A673 (cell line): ENCODE results near the gene ITGA11. TPM values are rescaled to one million over a fixed set of nuclear protein-coding genes. Genes with fewer than 3 reads are reported as not detected.

Experiments
- BruUV-seq: library from RNA; stranded (reverse); fragments of 400-500 nt; replicated peaks from 2 replicates; lab custom pipeline; 2021; lab: Mats Ljungman, UMichigan
- CTCF ChIA-PET: fragments of 300-600 bp; sonication (Branson Sonifier 250); formaldehyde crosslinking; loops from one replicate; lab custom pipeline; 2022; ENCODE audit warnings: antibody characterized with exemption; lab: Charles Lee
- POLR2A ChIA-PET: fragments of 300-600 bp; sonication (Branson Sonifier 250); formaldehyde crosslinking; loops from one replicate; lab custom pipeline; 2022; ENCODE audit warnings: antibody characterized with exemption; ENCODE audit not compliant: low non-redundant PET; lab: Charles Lee
- DNase-seq: peaks from one replicate; pipeline ENCODE4 v3.0.0-alpha.2; 2015; ENCODE audit warnings: low spot score
- H3K27ac ChIP-seq: fragments of 200-600 bp; sonication (generic); 2 replicates; pipeline ENCODE4 v1.5.1; 2016; ENCODE audit warnings: mixed run types, low read depth, mild to moderate bottlenecking, mixed read lengths, antibody characterized with exemption, low read length; ENCODE audit not compliant: poor library complexity, severe bottlenecking
- H3K27me3 ChIP-seq: fragments of 200-600 bp; sonication (generic); replicated peaks from 2 replicates; pipeline ENCODE4 v1.6.1; 2017; ENCODE audit warnings: mixed run types, low read depth, mild to moderate bottlenecking, mixed read lengths, antibody characterized with exemption, low read length; ENCODE audit not compliant: insufficient read depth, poor library complexity
- H3K36me3 ChIP-seq: fragments of 200-600 bp; sonication (generic); 2 replicates; pipeline ENCODE4 v1.6.1; 2016; ENCODE audit warnings: mixed run types, mild to moderate bottlenecking, mixed read lengths, antibody characterized with exemption, low read length; ENCODE audit not compliant: insufficient read depth, poor library complexity, severe bottlenecking
- H3K4me1 ChIP-seq: fragments of 200-600 bp; sonication (generic); 2 replicates; pipeline ENCODE4 v1.6.1; 2017; ENCODE audit warnings: mixed run types, mild to moderate bottlenecking, mixed read lengths, antibody characterized with exemption, low read length; ENCODE audit not compliant: insufficient read depth, poor library complexity, severe bottlenecking
- H3K4me3 ChIP-seq: fragments of 200-600 bp; sonication (generic); 2 replicates; pipeline ENCODE4 v1.5.1; 2016; ENCODE audit warnings: low read depth, mixed run types, mild to moderate bottlenecking, mixed read lengths, low read length; ENCODE audit not compliant: poor library complexity, severe bottlenecking
- H3K9me3 ChIP-seq: fragments of 200-600 bp; sonication (generic); 2 replicates; pipeline ENCODE4 v1.6.1; 2016; ENCODE audit warnings: mixed run types, low read depth, mild to moderate bottlenecking, mixed read lengths, antibody characterized with exemption, low read length; ENCODE audit not compliant: poor library complexity, severe bottlenecking
- CTCF ChIP-seq: fragments of 300-800, 200-600 bp; sonication (generic); conservative IDR thresholded peaks from 2 replicates; pipeline ENCODE4 v1.5.1; 2017; ENCODE audit warnings: low read depth, mild to moderate bottlenecking, antibody characterized with exemption, low read length, moderate library complexity, mixed read lengths
- EZH2 ChIP-seq: fragments of 200-600 bp; sonication (generic); IDR thresholded peaks from 2 replicates; pipeline ENCODE4 v1.6.1; 2017; ENCODE audit warnings: borderline replicate concordance, low read depth, mild to moderate bottlenecking, mixed read lengths, antibody characterized with exemption, low read length; ENCODE audit not compliant: poor library complexity, severe bottlenecking
- intact Hi-C: fragments of 100-400 bp; cut with micrococcal nuclease; formaldehyde crosslinking; loops from one replicate; pipeline ENCODE4 v1.10.0; 2022; ENCODE audit not compliant: unreplicated experiment
- total RNA-seq: library from RNA; stranded (reverse); gene quantifications from 2 replicates; pipeline ENCODE4 v1.2.3, GENCODE V29; 2021

The ITGA11 gene
- total RNA-seq, 1 experiment from 2014 or later: 0.45 TPM

- DNase-seq: no peak
- Histone ChIP-seq H3K27me3 (no peaks in the 10 kb centered on the region), H3K9me3 (no peaks in the 10 kb centered on the region), H3K36me3 (no peaks in the 10 kb centered on the region), H3K4me1 (no peaks in the 10 kb centered on the region), H3K4me3 (no peak overlapping the region), H3K27ac (no peak overlapping the region)
- BruUV-seq: no TSS peak
- no peak for TF ChIP-seq EZH2
- TF ChIP-seq CTCF: no peak
- CTCF ChIA-PET: no interaction called here
- intact Hi-C loops: no loop called here
- POLR2A ChIA-PET: no interaction called here
Observed at GRCh38 chr15:68411343-68411675, 20.7 kb downstream of the ITGA11 start.

DNA sequence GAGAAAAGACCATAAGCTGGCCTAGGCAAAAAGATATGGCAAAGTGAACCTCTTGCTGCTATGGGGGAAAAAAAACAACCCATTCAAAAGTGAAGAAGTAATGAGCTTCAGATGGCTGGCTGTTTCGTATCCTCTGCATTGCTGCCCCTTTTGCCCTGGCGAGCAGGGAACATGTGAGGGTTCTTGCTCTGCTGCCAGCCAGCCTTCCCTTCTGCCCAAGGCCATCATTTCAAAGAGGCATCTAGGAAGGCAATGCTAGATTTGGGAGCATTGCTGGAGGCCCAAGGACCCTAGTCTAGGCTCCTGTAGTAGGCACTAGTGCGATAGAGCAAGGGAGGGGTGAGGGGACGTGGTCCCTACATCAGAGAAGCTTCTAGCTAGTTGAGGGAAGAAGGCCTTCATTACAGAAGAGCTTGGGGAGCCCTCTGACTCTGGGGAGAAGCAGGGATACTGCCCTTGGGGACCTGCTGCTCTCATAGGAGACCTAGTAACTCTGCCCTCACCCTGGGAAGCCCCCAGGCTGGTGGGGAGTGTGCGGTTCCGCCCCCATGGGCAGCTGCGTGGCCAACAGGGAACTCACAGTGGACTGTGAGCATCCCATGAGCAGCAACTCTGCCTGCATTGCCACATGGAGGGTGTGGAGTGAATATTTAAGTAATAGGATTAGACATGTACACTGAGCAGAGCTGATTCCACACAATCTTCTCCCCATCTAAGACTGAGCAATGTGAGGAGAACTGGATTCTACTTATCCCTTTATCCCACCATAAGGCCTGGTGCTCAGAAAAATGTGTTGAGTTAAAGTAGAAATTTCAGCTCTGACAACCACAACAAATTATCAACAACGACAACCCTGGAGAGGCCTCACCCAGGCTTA, 21.3 kb downstream of the ITGA11 start:
- BruUV-seq: no TSS peak
- no peaks in the 10 kb centered on the region for H3K36me3 ChIP-seq
- H3K9me3 ChIP-seq: no peaks in the 10 kb centered on the region
- no peak for TF ChIP-seq EZH2
- TF ChIP-seq CTCF: no peak
- H3K27ac ChIP-seq: no peak overlapping the region
- intact Hi-C loops: no loop called here
- H3K27me3 ChIP-seq: no peaks in the 10 kb centered on the region
- CTCF ChIA-PET: no interaction called here
- no peak overlapping the region for H3K4me3 ChIP-seq
- H3K4me1 ChIP-seq: no peaks in the 10 kb centered on the region
- DNase-seq: no peak
- POLR2A ChIA-PET: interaction anchor here (0.6 kb wide), 1 partner anchor 761 kb away, joined by 3 read pairs; no protein-coding TSS in a partner anchor

DNA sequence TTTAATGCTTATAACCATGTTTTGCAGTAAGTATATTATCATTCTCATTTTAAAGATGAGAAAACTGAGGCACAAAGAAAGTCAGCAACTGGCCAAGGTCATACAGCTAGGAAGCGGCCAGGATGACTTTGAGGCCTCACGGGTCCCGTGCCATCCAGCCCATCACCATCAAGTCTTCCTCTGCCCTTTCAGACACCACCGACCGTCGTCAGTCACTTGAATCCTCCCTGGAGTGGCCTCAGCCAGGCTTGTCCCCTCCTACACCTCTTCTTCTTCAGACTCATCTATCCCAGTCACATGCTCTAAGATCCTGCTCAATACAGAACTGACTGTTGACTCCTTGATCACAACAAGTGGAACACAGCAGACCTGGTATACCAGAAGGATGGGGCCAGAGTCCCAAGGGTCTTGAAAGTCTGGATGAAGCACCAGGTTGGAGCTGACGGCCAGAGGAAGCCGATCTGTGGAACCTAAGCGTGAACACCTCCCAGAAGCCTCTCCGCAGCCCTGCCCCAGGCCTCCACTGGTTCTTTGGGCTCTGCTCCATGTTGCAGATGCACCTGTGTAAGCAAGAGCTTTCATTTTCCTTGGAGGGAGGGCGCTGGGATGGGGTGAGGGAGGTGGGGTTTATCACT, 22.1 kb downstream of the ITGA11 start:
- DNase-seq: no peak
- Histone ChIP-seq H3K9me3 (no peaks in the 10 kb centered on the region), H3K4me1 (no peaks in the 10 kb centered on the region), H3K27me3 (no peaks in the 10 kb centered on the region), H3K4me3 (no peak overlapping the region), H3K27ac (no peak overlapping the region), H3K36me3 (no peaks in the 10 kb centered on the region)
- ChIA-PET CTCF (no interaction called here), POLR2A (interaction anchor here (0.6 kb wide), 1 partner anchor 762 kb away, joined by 3 read pairs; no protein-coding TSS in a partner anchor)
- TF ChIP-seq EZH2 (no peak), CTCF (no peak)
- BruUV-seq: no TSS peak
- intact Hi-C loops: no loop called here
